CD4-positive, alpha-beta T cell treated with Interleukin-6 at 100 ng/mL for 8 hours (primary cell): ENCODE measurements around the gene SRPX2.

Source experiments
- DNase-seq: peaks from one replicate; pipeline ENCODE4 v3.0.0-alpha.2; 2020; ENCODE audit warnings: mixed read lengths, low spot score

The SRPX2 gene, protein sequence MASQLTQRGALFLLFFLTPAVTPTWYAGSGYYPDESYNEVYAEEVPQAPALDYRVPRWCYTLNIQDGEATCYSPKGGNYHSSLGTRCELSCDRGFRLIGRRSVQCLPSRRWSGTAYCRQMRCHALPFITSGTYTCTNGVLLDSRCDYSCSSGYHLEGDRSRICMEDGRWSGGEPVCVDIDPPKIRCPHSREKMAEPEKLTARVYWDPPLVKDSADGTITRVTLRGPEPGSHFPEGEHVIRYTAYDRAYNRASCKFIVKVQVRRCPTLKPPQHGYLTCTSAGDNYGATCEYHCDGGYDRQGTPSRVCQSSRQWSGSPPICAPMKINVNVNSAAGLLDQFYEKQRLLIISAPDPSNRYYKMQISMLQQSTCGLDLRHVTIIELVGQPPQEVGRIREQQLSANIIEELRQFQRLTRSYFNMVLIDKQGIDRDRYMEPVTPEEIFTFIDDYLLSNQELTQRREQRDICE

DNA sequence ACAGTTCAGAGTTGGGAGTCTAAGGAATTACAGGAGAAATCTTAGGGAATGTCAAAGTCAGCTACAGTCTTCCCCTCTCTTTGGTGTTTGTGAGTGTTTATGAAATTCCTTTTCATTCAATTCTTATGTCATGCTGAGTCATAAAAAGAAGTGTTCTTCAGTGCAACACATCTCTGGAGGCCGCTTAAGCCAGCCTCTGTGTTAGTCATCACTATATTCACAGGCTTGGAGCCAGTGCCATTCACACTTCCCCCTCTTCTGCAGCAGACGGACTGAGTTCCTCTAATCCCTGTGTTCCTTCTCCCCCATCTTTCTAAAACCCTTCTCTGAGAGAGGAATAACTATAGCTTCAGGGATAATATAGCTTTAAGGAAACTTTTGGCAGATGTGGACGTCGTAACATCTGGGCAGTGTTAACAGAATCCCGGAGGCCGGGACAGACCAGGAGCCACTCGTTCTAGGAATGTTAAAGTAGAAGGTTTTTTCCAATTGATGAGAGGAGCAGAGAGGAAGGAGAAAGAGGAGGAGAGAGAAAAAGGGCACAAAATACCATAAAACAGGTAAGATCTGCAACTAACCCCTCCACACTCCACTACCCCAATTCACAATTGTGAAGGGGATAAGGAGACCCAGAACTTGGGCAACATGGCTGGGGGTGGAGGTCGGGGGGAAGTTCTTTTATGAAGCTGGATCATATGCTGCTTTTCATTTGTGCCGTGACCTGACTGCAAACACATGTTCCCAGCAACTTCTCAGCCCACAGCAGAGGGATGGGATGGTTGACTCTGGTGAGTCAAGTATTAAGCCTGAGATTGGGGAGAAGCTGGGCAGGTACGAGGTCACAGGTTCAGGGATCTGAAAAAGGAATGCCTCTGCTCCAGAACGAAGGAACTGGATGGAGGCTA lies at the start of gene SRPX2:
SRPX2 (plus strand) TSS at position 244 of the 905 bp plus-strand sequence. CDS start 2,124 bp downstream, outside the sequence.
- DNase-seq: no peak

DNA sequence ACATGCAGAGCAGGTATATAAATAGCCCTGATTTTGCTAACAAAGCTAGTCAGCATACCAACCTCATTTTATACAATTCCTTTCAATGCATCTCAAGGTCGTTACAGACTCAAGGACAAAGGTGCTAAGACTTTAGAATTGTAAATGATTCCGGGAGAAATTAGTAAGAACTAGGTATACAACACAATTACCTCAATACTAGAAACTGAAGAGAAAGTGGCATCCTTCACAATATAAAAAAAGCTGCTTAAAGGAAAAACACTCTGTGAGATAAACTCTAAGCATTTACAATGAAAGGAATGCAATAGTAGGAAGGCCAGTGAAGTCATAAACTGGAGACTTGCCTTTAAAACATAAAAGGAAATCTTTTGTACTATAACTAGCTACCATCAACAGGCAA lies 47.4 kb upstream of the SRPX2 start:
- DNase-seq: no peak

DNA sequence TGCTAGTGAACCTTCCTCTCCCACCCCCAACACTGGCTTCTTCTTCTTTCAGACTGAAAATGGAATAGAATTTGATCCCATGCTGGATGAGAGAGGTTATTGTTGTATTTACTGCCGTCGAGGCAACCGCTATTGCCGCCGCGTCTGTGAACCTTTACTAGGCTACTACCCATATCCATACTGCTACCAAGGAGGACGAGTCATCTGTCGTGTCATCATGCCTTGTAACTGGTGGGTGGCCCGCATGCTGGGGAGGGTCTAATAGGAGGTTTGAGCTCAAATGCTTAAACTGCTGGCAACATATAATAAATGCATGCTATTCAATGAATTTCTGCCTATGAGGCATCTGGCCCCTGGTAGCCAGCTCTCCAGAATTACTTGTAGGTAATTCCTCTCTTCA lies 44.5 kb upstream of the SRPX2 start:
- no peak for DNase-seq

DNA sequence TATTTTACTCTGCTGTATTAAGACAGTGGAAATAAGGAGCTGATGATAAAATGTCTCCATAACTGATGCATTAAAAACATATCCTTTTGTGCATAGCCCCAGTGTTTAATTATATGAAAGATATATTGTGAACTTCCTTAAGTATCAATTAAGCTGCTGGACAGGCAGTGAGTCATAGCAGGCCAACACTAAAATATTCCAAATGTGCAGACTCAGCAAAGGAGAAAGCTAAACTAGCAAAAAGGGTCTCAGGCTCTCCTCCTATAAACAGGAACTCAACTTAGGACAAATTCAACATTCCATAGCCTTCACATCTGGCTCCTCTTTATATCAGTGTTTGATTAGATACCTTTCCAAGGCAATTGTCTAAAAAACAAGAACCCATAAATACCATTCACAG lies 43.7 kb upstream of the SRPX2 start:
- DNase-seq: no peak

DNA sequence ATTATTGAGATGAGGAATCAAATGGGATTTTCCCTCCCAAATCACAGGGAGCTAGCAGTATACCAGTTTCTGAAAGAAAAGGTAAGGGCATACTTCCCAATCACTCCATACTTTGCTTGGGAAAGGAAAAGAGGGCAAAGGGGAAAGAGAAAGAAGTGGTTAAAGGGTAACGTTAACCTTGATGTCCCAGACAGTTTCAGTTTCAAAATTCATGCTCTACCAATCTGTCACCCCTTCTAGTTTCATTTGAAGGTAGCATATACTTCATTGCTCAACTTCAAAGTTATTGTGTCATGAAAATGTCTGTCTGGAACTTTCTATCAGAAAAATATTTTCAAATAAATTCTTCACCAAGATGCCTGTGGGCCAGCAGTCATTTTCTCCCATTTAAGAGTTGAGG lies 43.2 kb upstream of the SRPX2 start:
- DNase-seq: no peak

DNA sequence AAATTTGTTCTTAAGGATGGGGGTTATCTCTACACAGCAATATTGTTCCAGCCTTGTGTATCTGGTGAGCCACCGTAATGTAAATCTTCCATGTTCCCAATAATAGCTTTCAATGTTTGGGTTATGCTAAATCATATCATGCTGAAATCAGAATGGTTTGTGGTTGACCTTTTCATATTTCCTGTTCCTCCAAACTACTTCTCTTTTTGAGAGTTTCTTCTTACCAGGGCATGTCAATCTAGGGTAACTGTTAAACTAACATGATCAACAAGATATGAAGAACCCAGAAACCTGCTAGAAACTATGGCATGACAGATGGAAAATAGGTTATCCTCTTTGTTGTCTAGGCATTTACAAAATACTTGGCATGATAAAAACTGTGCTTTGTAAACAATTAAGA lies 37.2 kb upstream of the SRPX2 start:
- DNase-seq: no peak

DNA sequence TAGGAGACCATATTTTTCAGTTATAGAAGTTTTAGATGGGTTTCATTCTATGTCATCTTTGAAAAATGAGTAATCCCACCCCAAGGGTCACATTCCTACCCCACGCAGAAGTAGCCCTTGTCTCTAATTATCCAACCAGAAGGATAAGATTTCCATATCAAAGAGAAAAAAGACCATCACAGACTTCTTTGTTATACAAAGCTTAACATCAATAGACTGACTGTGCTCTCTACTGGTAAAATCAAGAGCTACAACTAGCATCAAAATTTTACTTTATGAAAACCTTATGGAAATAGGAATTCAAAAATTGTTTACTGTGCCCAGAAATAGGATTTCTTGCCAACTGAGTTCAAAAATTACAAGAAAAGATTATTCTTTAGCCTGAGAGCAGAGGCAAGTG lies 34.4 kb upstream of the SRPX2 start:
- no peak for DNase-seq

DNA sequence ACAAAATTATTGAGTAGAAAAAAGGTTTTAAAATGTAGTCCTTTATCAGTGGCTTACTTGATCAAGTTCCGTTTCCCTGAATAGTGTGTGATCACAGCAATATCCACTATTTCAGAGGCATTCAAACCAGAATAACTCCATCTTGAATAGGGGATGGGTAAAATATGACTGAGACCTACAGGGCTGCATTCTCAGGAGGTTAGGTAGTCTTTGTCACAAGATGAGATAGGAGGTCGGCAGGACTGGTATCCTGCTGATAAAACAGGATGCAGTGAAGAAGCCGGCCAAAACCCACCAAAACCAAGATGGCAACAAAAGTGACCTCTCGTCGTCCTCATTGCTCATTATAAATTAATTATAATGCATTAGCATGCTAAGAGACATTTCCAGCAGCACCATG lies 32.0 kb upstream of the SRPX2 start:
- no peak for DNase-seq

DNA sequence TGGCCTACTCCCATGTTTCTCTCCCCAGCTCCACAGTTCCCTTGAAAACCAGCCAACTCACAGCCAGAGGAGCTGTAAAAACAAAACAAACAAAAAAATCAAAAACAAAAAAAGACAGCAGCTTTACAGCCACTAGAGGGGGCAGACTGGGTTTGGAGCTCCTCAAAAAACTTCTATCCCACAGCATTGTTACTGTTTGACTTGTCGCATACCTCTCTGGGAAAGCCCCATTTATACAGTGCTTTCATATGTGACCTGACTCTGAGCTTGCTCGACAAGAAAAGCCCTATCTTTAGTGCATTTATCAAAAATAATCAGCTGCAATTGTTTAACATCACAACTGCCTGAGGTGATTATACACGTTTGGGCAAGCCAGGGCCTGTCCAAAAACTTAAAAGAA lies 29.0 kb upstream of the SRPX2 start:
- no peak for DNase-seq

DNA sequence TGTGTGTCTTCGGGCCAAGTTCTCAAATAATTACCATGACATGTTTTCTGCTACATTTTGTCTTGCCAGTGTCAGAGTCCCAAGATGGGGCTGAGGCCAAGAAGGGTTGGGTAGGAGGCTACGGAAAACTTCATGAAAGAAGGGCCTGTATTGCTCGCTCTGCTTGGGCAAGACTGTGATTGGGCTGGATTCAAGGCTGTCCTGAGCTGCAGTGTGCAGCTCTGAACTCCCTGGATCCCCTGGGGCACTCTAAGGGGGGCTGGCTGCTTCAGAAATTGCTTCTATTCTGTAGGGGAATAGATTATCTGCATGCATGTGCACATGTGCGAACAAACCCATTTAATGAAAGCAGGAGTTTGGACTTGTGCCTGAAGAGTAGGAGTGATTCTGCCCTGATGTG lies 21.0 kb upstream of the SRPX2 start:
- no peak for DNase-seq

DNA sequence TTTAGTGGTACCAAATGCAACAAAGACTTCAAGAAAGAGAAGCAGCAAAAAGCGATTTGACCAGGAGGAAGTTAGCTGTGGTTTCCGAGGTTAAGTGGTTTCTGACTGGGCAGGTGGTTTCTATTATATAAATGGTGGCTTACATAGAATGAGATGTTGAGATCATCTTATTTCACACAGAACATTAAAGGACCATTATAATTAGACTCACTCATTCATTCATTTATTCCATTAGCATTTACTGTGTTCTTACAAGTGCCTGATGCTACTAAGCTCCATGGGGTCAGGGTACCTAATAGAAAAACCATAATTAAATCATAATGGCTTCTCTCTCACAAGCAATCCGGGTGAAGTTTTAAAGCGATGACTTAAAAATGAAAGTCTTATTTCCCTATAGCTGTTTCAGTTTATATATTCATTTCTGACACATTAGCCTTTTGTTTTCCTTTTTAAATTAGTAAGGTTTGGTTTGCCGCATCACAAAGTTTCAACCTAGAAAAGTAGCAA lies 18.0 kb upstream of the SRPX2 start:
- DNase-seq: no peak

DNA sequence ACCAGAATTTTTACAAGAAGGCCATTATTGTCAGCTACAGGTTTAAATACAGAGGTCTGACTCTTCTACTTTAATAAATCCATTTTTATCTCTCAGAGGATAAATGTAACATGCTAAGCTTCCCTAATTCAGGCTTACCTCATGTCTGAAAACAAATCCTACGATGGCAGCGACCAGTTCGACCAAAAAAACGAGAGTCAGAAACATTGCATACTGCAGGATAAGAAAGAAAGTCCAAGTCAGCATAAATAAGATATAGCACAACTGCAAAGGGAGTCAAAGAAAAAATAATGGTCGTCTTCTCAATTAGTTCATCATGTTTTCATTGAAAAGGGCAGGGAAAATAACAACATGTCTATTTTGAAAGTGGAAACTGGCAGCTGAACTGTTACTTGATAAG lies 9.0 kb upstream of the SRPX2 start:
- no peak for DNase-seq

DNA sequence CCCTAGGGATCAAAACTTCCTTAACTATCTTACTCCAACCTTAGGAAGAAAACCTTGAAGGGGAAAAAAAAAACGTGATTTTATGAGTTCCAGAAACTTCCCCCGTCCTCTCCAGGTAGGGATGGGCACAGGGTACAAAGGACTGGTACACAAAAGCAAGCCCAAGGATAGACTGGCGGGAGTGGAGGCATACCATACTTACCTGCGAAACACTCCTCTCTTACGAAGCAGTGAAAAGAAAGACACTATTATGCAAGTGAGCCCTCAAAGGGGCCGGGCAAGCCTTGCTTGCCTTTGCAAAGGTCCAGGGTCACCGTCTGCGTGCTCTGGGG lies 8.0 kb upstream of the SRPX2 start:
- no peak for DNase-seq

DNA sequence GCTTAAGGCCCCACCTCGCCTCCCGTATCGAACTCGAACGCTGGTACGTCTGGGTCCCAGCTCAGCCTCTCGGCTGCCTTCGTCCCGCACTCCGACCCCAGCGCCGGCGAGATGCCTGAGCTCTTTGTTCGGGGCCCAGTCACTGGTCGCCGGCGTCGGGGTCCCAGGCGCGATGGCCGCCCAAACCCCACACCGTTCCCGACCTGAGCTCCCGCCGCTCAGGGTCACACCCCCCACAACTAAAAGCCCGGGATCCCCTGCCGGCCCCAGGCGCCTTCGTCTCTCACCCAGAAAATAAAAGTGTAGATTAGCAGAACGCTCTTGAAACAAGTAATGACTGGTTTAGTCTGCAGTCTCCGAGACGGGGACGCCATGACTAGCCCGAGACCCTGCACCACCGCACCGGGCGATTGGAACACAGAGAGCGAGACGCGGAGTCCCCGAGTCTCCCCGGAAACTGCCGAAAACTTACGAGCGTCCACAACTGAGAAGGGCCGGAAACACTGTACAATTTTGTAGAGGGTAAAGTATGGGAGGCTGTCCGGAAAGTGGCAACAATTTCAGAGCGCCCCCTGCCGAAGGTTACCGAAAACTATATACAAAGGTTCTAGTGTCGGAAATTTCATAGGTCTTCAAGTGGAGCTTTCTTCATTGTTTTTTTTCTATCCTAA lies 7.5 kb upstream of the SRPX2 start, which contains the start of gene TSPAN6:
TSPAN6 (minus strand) TSS at position 486 of the 671 bp plus-strand sequence; CDS start at position 374, 112 bp downstream.
- DNase-seq: peak; percentile 71

DNA sequence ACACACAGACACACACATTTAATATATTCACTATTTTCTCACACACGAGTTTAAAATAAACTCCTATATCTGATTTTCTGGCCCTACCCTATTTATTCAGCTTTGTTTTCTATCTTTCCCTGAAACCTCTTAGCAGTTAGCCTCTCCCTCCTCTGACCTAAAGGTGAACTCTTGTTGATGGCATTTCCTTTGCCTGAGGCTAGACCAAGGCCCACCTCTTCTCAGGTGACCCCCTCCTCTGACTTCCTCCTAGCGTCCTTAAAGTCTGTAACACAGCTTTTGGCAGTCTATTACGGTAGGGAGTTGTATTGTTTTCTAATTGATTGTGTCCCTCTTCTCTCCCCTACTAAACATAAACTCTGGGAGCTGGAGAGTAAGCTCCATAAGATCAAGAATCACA lies 1.7 kb upstream of the SRPX2 start:
- no peak for DNase-seq

DNA sequence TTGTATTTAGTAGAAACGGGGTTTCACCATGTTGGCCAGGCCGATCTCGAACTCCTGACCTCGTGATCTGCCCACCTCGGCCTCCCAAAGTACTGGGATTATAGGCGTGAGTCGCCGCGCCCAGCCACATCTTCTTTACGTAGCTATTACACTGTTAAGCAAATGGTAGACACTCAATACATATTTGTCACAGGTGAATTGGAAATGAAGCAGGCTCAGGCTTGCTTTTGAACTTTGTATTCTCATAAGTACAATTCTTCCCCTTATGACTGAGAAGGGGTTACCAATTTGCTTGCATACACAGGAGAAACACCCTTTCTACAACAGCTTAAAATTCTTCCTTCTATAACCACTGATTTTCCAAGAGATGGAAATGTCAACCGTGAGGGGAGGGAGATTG lies 787 bp upstream of the SRPX2 start:
- DNase-seq: no peak

DNA sequence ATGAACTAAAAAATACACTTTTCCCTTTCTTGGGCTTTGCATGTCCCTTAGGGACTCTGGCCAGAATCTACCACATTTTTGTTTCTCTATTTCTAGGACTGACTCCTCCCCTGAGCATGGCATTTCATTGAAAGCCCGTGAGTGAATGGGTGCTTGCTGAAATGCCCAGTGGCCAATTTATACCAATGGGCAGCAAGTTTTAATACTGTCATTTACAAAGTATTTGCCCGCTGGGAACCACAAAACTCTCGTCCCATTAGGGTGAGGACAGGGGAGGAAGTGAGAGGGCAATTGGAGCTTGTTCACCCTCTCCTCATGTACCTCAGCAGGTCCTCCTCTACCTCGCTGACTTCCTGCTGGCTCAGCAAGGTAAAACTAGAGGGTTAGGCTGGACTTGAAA lies 1.1 kb downstream of the SRPX2 start:
- DNase-seq: no peak

DNA sequence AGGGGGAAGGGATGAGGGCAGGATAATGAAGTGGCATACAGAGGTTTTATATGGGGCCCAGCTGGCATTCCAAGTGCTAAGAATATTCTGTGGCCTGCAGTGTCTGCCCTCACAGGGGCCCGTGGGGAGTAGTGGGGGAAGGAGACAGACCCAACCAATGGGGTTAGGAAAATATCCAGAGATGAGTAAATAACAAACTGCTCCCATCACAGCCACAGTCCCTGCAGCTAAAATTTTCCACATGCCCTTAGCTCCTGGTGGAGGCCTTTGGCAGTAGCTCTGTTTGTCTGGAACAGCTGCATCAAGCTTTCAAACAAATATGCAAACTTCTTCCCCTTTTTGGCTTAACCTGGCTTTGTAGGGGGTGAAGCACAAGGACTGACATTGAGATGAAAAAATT lies 3.1 kb downstream of the SRPX2 start:
- no peak for DNase-seq

DNA sequence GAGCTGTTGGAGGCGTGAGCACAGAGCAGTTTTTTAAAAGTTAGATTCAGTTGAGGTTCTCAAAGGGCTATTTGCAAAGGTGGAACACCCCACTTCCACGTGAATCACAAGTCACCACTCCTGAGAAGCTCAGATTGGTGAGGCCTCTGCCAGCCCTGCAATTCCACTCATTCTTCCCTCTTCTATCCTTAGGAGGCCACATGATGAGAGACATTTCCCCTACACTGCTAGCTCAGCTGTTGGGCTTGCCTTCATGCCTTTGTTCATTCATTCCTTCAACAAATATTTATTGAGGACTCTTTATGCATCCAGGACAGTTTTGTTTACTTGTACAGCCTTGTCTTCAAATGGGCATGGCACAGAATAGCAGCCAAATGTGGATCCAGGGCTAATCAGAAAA lies 3.7 kb downstream of the SRPX2 start:
- DNase-seq: no peak

DNA sequence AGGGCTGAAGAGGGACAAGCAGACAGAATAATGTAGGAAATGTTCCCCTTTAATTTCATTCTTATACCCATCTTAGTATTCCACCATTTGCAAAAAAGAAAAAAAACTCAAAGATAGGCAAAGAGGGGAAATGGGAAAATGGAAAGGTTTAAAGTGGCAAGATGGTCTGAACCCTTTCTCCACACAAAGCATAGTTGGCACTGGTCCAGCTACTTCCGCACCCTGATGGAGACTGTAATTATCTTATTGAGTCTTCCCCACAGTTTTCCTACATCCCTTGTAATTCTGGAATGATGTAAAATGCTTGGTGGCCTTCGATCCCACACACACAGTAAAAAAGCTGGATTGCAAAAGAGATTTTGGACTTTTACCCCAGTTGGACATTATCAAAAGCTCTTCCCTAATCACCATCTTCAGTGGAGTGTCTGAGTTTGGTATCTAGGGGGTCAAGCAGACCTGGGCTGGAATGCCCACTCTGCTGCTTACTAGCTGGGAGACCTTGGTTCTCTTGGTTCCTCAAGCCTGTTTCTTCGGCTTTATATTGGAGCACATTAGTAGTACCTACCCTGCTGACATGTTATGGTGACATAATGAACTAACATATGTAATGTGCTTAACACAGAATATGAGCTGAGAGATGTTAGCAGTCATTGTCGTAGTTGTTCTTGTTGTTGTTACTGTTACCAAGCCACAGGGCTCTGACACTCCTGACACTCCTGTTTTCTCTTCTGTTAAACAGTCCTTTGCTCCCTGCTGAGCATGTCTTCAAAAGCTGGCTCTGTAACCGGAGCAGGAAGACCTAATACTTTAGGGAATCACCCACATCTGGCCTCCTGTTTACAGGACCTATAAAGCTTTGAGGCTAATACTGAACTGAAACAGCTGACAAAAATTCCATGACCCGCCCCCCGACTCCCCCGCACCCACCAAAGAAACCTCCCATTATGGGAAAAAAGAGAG lies 4.7 kb downstream of the SRPX2 start:
- DNase-seq: no peak
